ENCODE measurements around the gene CDH11.

DNA sequence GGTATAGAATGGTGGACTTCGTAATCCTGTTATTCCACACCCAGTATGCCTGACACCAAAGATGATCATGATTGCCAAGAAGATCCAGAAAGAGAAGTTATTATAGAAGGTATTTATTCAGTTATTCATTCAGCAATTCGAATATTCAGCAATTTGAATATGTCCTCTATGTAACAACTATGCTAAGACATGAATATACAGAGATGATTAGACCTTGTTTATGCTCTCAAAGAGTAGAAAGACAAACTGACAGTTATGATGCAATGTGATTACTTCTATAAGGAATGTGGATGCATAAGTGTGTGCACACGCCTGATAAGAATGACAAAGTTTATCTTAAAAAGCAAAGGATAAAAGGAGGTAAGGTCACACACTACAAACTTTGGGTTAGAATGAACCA is 218.1 kb downstream of the CDH11 start:
- TF ChIP-seq, protein P1, sequence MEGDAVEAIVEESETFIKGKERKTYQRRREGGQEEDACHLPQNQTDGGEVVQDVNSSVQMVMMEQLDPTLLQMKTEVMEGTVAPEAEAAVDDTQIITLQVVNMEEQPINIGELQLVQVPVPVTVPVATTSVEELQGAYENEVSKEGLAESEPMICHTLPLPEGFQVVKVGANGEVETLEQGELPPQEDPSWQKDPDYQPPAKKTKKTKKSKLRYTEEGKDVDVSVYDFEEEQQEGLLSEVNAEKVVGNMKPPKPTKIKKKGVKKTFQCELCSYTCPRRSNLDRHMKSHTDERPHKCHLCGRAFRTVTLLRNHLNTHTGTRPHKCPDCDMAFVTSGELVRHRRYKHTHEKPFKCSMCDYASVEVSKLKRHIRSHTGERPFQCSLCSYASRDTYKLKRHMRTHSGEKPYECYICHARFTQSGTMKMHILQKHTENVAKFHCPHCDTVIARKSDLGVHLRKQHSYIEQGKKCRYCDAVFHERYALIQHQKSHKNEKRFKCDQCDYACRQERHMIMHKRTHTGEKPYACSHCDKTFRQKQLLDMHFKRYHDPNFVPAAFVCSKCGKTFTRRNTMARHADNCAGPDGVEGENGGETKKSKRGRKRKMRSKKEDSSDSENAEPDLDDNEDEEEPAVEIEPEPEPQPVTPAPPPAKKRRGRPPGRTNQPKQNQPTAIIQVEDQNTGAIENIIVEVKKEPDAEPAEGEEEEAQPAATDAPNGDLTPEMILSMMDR (conservative IDR thresholded peaks at IDR 0.05; ENCODE audit: low read depth in 2 of 2): no peak
- TF ChIP-seq JUNB (IDR thresholded peaks at IDR 0.05; ENCODE audit: unreplicated experiment) (no peak), EZH2 (IDR thresholded peaks at IDR 0.05; ENCODE audit: low read depth, unreplicated experiment) (no peak), POLR2AphosphoS5 (IDR thresholded peaks at IDR 0.05; ENCODE audit: low read depth) (no peak), CREB1 (CRISPR knock-in tag; IDR thresholded peaks at IDR 0.05; ENCODE audit: low read depth) (no peak), EZH2phosphoT487 (IDR thresholded peaks at IDR 0.05; ENCODE audit: unreplicated experiment) (no peak), NANOG (IDR thresholded peaks at IDR 0.05; ENCODE audit: borderline replicate concordance) (no peak), ZNF114 (CRISPR knock-in tag; IDR thresholded peaks at IDR 0.05) (no peak), ZNF331 (CRISPR knock-in tag; IDR thresholded peaks at IDR 0.05; ENCODE audit: low read depth) (no peak), STAT1 (IDR thresholded peaks at IDR 0.05; ENCODE audit: unreplicated experiment) (no peak)
- TF ChIP-seq, protein P2, sequence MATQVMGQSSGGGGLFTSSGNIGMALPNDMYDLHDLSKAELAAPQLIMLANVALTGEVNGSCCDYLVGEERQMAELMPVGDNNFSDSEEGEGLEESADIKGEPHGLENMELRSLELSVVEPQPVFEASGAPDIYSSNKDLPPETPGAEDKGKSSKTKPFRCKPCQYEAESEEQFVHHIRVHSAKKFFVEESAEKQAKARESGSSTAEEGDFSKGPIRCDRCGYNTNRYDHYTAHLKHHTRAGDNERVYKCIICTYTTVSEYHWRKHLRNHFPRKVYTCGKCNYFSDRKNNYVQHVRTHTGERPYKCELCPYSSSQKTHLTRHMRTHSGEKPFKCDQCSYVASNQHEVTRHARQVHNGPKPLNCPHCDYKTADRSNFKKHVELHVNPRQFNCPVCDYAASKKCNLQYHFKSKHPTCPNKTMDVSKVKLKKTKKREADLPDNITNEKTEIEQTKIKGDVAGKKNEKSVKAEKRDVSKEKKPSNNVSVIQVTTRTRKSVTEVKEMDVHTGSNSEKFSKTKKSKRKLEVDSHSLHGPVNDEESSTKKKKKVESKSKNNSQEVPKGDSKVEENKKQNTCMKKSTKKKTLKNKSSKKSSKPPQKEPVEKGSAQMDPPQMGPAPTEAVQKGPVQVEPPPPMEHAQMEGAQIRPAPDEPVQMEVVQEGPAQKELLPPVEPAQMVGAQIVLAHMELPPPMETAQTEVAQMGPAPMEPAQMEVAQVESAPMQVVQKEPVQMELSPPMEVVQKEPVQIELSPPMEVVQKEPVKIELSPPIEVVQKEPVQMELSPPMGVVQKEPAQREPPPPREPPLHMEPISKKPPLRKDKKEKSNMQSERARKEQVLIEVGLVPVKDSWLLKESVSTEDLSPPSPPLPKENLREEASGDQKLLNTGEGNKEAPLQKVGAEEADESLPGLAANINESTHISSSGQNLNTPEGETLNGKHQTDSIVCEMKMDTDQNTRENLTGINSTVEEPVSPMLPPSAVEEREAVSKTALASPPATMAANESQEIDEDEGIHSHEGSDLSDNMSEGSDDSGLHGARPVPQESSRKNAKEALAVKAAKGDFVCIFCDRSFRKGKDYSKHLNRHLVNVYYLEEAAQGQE (IDR thresholded peaks at IDR 0.05; ENCODE audit: unreplicated experiment): no peak
- TF ChIP-seq, protein P3, sequence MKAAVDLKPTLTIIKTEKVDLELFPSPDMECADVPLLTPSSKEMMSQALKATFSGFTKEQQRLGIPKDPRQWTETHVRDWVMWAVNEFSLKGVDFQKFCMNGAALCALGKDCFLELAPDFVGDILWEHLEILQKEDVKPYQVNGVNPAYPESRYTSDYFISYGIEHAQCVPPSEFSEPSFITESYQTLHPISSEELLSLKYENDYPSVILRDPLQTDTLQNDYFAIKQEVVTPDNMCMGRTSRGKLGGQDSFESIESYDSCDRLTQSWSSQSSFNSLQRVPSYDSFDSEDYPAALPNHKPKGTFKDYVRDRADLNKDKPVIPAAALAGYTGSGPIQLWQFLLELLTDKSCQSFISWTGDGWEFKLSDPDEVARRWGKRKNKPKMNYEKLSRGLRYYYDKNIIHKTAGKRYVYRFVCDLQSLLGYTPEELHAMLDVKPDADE (IDR thresholded peaks at IDR 0.05): no peak
- TF ChIP-seq, protein P4, sequence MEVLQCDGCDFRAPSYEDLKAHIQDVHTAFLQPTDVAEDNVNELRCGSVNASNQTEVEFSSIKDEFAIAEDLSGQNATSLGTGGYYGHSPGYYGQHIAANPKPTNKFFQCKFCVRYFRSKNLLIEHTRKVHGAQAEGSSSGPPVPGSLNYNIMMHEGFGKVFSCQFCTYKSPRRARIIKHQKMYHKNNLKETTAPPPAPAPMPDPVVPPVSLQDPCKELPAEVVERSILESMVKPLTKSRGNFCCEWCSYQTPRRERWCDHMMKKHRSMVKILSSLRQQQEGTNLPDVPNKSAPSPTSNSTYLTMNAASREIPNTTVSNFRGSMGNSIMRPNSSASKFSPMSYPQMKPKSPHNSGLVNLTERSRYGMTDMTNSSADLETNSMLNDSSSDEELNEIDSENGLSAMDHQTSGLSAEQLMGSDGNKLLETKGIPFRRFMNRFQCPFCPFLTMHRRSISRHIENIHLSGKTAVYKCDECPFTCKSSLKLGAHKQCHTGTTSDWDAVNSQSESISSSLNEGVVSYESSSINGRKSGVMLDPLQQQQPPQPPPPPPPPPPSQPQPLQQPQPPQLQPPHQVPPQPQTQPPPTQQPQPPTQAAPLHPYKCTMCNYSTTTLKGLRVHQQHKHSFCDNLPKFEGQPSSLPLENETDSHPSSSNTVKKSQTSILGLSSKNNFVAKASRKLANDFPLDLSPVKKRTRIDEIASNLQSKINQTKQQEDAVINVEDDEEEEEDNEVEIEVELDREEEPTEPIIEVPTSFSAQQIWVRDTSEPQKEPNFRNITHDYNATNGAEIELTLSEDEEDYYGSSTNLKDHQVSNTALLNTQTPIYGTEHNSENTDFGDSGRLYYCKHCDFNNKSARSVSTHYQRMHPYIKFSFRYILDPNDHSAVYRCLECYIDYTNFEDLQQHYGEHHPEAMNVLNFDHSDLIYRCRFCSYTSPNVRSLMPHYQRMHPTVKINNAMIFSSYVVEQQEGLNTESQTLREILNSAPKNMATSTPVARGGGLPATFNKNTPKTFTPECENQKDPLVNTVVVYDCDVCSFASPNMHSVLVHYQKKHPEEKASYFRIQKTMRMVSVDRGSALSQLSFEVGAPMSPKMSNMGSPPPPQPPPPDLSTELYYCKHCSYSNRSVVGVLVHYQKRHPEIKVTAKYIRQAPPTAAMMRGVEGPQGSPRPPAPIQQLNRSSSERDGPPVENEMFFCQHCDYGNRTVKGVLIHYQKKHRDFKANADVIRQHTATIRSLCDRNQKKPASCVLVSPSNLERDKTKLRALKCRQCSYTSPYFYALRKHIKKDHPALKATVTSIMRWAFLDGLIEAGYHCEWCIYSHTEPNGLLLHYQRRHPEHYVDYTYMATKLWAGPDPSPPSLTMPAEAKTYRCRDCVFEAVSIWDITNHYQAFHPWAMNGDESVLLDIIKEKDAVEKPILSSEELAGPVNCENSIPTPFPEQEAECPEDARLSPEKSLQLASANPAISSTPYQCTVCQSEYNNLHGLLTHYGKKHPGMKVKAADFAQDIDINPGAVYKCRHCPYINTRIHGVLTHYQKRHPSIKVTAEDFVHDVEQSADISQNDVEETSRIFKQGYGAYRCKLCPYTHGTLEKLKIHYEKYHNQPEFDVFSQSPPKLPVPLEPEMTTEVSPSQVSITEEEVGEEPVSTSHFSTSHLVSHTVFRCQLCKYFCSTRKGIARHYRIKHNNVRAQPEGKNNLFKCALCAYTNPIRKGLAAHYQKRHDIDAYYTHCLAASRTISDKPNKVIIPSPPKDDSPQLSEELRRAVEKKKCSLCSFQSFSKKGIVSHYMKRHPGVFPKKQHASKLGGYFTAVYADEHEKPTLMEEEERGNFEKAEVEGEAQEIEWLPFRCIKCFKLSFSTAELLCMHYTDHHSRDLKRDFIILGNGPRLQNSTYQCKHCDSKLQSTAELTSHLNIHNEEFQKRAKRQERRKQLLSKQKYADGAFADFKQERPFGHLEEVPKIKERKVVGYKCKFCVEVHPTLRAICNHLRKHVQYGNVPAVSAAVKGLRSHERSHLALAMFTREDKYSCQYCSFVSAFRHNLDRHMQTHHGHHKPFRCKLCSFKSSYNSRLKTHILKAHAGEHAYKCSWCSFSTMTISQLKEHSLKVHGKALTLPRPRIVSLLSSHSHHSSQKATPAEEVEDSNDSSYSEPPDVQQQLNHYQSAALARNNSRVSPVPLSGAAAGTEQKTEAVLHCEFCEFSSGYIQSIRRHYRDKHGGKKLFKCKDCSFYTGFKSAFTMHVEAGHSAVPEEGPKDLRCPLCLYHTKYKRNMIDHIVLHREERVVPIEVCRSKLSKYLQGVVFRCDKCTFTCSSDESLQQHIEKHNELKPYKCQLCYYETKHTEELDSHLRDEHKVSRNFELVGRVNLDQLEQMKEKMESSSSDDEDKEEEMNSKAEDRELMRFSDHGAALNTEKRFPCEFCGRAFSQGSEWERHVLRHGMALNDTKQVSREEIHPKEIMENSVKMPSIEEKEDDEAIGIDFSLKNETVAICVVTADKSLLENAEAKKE (CRISPR knock-in tag; IDR thresholded peaks at IDR 0.05): no peak
